Measurements from ENCODE around the gene HIVEP2.

Gene HIVEP2

GRCh38 chr6:142945446-142946180 lies 637 bp upstream of the HIVEP2 start:
- in situ Hi-C loops (cut with MboI; ENCODE audit: low sequenced_read_pairs) = no loop called here

GRCh38 chr6:142944124-142945048 lies 590 bp downstream of the HIVEP2 start:
- in situ Hi-C loops (cut with MboI; ENCODE audit: low sequenced_read_pairs) = no loop called here

GRCh38 chr6:142943711-142944123 lies 1.3 kb downstream of the HIVEP2 start:
- in situ Hi-C loops (cut with MboI; ENCODE audit: low sequenced_read_pairs) = no loop called here

- in situ Hi-C loops (cut with MboI; ENCODE audit: low sequenced_read_pairs) = no loop called here
These were observed 2.2 kb downstream of the HIVEP2 start for GRCh38 chr6:142942805-142943227.

- in situ Hi-C loops (cut with MboI; ENCODE audit: low sequenced_read_pairs) = no loop called here
These were observed 2.7 kb downstream of the HIVEP2 start for GRCh38 chr6:142942238-142942637.

- in situ Hi-C loops (cut with MboI; ENCODE audit: low sequenced_read_pairs) = no loop called here
These were observed 4.0 kb downstream of the HIVEP2 start for GRCh38 chr6:142941018-142941417.

- in situ Hi-C loops (cut with MboI; ENCODE audit: low sequenced_read_pairs) = no loop called here
These were observed 4.5 kb downstream of the HIVEP2 start for GRCh38 chr6:142940487-142940886.

GRCh38 chr6:142938510-142938909 lies 6.5 kb downstream of the HIVEP2 start:
- in situ Hi-C loops (cut with MboI; ENCODE audit: low sequenced_read_pairs) = no loop called here

GRCh38 chr6:142937986-142938385 lies 7.0 kb downstream of the HIVEP2 start:
- in situ Hi-C loops (cut with MboI; ENCODE audit: low sequenced_read_pairs) = no loop called here

- in situ Hi-C loops (cut with MboI; ENCODE audit: low sequenced_read_pairs) = no loop called here
These were observed 9.1 kb downstream of the HIVEP2 start for GRCh38 chr6:142935553-142936517.

- in situ Hi-C loops (cut with MboI; ENCODE audit: low sequenced_read_pairs) = no loop called here
These were observed 10.4 kb downstream of the HIVEP2 start for GRCh38 chr6:142934599-142934998.

GRCh38 chr6:142934106-142934505 lies 10.9 kb downstream of the HIVEP2 start:
- in situ Hi-C loops (cut with MboI; ENCODE audit: low sequenced_read_pairs) = no loop called here

- in situ Hi-C loops (cut with MboI; ENCODE audit: low sequenced_read_pairs) = no loop called here
These were observed 11.3 kb downstream of the HIVEP2 start for GRCh38 chr6:142933701-142934100.

GRCh38 chr6:142932889-142933288 lies 12.1 kb downstream of the HIVEP2 start:
- in situ Hi-C loops (cut with MboI; ENCODE audit: low sequenced_read_pairs) = no loop called here

GRCh38 chr6:142929751-142930358 lies 15.1 kb downstream of the HIVEP2 start:
- in situ Hi-C loops (cut with MboI; ENCODE audit: low sequenced_read_pairs) = no loop called here

GRCh38 chr6:142927904-142928303 lies 17.1 kb downstream of the HIVEP2 start:
- in situ Hi-C loops (cut with MboI; ENCODE audit: low sequenced_read_pairs) = no loop called here

GRCh38 chr6:142927271-142927580 lies 17.8 kb downstream of the HIVEP2 start:
- in situ Hi-C loops (cut with MboI; ENCODE audit: low sequenced_read_pairs) = no loop called here

- in situ Hi-C loops (cut with MboI; ENCODE audit: low sequenced_read_pairs) = no loop called here
These were observed 18.3 kb downstream of the HIVEP2 start for GRCh38 chr6:142926494-142927270.

- in situ Hi-C loops (cut with MboI; ENCODE audit: low sequenced_read_pairs) = no loop called here
These were observed 18.8 kb downstream of the HIVEP2 start for GRCh38 chr6:142926177-142926493.

GRCh38 chr6:142925575-142926110 lies 19.3 kb downstream of the HIVEP2 start:
- in situ Hi-C loops (cut with MboI; ENCODE audit: low sequenced_read_pairs) = no loop called here

All from HL-60/S4 treated with phorbol 12-myristate 13-acetate at 8.2 ng/mL for 4 days and 3 days (cell line).